Left lung (tissue), 10 donors: ENCODE results near the gene ALPL. TPM values are rescaled to one million over a fixed set of nuclear protein-coding genes. Genes with fewer than 3 reads are reported as not detected.
"Not testable (repeated sequence)": the region's sequence is repeated elsewhere in the genome, so short reads cannot be mapped to it uniquely, and the experiment has no call there.

Experiments
- ATAC-seq: fragments of 200-7000 bp; cut with Tn5 transposase; one replicate; pipeline ENCODE4 v1.9.1; 2020; ENCODE audit warnings: moderate library complexity
- DNase-seq, 4 donors: peaks; one replicate each; pipeline ENCODE4 v3.0.0-alpha.2; 2013 to 2020
- H3K27ac ChIP-seq, 2 donors: fragments of 200-600 bp; sonication (generic) in 1 of 2; one replicate each; pipeline versions ENCODE4 v1.5.0 to v1.8.0; 2020 to 2021
- H3K27me3 ChIP-seq, 2 donors: fragments of 200-600 bp; sonication (generic) in 1 of 2; one replicate each; pipeline versions ENCODE4 v1.5.0 to v1.8.0; 2020 to 2021
- H3K36me3 ChIP-seq, 2 donors: fragments of 200-600 bp; sonication (generic) in 1 of 2; one replicate each; pipeline versions ENCODE4 v1.5.0 to v1.8.0; 2020 to 2021
- H3K4me1 ChIP-seq, 2 donors: fragments of 200-600 bp; one replicate each; pipeline ENCODE4 v1.8.0; 2021
- H3K4me3 ChIP-seq, 2 donors: fragments of 200-600 bp; sonication (generic) in 1 of 2; one replicate each; pipeline versions ENCODE4 v1.5.0 to v1.8.0; 2020 to 2021; ENCODE audit warnings: mild to moderate bottlenecking in 1 of 2
- H3K9me3 ChIP-seq, 2 donors: fragments of 200-600 bp; sonication (generic) in 1 of 2; one replicate each; pipeline versions ENCODE4 v1.5.0 to v1.8.0; 2020 to 2021
- intact Hi-C, 2 donors: fragments of 100-400 bp; cut with DNase I; formaldehyde crosslinking; loops; one replicate each; pipeline versions ENCODE4 v1.11.2 to v1.14.2; 2022
- polyA plus RNA-seq, 6 donors: library from polyadenylated mRNA; unstranded; fragments of 120-200 nt; gene quantifications; one replicate each; pipeline ENCODE4 v1.2.1, GENCODE V29; 2013; ENCODE audit not compliant: insufficient read length in 6 of 6
- total RNA-seq, 2 donors: library from RNA; stranded (reverse); fragmentation: NEBNext Ultra II Directional; extraction: Animal tissue kit (Norgen Biotek cat#: 25700); gene quantifications; one replicate each; pipeline ENCODE4 v1.2.1, GENCODE V29; 2021
- TF ChIP-seq, protein P1 (sequence below), 2 donors: fragments of 200-600 bp; sonication (generic) in 1 of 2; IDR thresholded peaks; one replicate each; pipeline versions ENCODE4 v1.5.0 to v1.8.0; 2021; ENCODE audit warnings: antibody characterized with exemption in 2 of 2
- donor health status: DM: no; HTN: yes; CAD: no.
- donor health status: DM: no; HTN: no; CAD: no.

The ALPL gene
- total and polyA plus RNA-seq, 8 donors = 1.0 to 198 (median 1.5) TPM

GRCh38 chr1:21565285-21565684, 56.1 kb downstream of the ALPL start:
- ATAC-seq (no peak), DNase-seq (peak in 1 of 4 donors; percentile 23)
- TF ChIP-seq, protein P1, sequence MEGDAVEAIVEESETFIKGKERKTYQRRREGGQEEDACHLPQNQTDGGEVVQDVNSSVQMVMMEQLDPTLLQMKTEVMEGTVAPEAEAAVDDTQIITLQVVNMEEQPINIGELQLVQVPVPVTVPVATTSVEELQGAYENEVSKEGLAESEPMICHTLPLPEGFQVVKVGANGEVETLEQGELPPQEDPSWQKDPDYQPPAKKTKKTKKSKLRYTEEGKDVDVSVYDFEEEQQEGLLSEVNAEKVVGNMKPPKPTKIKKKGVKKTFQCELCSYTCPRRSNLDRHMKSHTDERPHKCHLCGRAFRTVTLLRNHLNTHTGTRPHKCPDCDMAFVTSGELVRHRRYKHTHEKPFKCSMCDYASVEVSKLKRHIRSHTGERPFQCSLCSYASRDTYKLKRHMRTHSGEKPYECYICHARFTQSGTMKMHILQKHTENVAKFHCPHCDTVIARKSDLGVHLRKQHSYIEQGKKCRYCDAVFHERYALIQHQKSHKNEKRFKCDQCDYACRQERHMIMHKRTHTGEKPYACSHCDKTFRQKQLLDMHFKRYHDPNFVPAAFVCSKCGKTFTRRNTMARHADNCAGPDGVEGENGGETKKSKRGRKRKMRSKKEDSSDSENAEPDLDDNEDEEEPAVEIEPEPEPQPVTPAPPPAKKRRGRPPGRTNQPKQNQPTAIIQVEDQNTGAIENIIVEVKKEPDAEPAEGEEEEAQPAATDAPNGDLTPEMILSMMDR (IDR thresholded peaks at IDR 0.05) = no peak
- H3K27me3 ChIP-seq = no peaks in the 10 kb centered on the region
- H3K4me1 ChIP-seq = no peaks in the 10 kb centered on the region
- H3K4me3 ChIP-seq = no peak overlapping the region
- H3K27ac ChIP-seq = no peak overlapping the region
- peaks cover 0 to 90% of the 10 kb centered on the region in 2 donors for H3K36me3 ChIP-seq
- no peaks in the 10 kb centered on the region for H3K9me3 ChIP-seq
- intact Hi-C loops = no loop called here

- H3K9me3 ChIP-seq, H3K27ac ChIP-seq, H3K4me1 ChIP-seq, H3K27me3 ChIP-seq, ATAC-seq, H3K4me3 ChIP-seq, intact Hi-C loops: not testable (repeated sequence)
- peak in 1 of 4 donors; percentile 18 for DNase-seq
- peaks cover 0 to 89% of the 10 kb centered on the region in 2 donors for H3K36me3 ChIP-seq
Measured at GRCh38 chr1:21566361-21566760, 57.1 kb downstream of the ALPL start.

- DNase-seq (peak in 1 of 4 donors; percentile 62), ATAC-seq (no peak)
- H3K9me3 ChIP-seq = no peaks in the 10 kb centered on the region
- H3K4me3 ChIP-seq = no peak overlapping the region
- intact Hi-C loops = no loop called here
- peaks cover 0 to 79% of the 10 kb centered on the region in 2 donors for H3K36me3 ChIP-seq
- H3K27me3 ChIP-seq = no peaks in the 10 kb centered on the region
- no peak overlapping the region for H3K27ac ChIP-seq
- TF ChIP-seq, protein P1 (IDR thresholded peaks at IDR 0.05) = no peak
- no peaks in the 10 kb centered on the region for H3K4me1 ChIP-seq
Measured at GRCh38 chr1:21567241-21568005, 58.2 kb downstream of the ALPL start.

DNA sequence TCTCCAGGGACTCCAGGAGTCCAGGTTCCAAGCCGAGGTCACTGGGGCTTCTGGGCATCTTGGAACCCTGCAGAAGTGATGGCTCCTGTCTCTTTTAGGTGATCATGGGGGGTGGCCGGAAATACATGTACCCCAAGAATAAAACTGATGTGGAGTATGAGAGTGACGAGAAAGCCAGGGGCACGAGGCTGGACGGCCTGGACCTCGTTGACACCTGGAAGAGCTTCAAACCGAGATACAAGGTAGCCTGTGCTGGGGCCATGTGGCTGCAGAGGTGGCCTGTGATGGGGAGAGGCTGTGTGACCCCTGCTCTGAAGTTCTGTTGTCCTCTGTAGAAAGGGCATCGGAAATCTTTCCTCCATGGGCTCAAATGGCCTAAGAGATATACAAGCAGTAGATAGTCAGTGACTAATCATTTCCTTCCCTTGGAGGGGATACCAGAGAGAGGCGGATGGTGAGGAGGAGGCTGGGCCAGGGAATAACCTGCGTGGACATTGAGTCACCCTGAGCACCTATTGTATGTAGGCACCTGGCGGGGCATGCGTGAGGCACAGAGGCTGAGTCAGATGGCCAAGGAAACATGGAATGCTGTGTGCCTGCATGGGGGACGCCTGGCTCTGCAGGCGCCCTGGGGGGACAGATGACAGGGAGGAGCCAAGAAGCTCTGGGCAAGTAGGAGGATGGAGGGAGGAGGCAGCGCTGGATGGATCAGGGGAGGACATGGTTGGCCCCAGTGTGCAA, 59.0 kb downstream of the ALPL start:
- Histone ChIP-seq H3K9me3 (no peaks in the 10 kb centered on the region), H3K27ac (no peak overlapping the region), H3K27me3 (no peaks in the 10 kb centered on the region), H3K4me1 (peaks cover 0 to 2% of the 10 kb centered on the region in 2 donors), H3K36me3 (peaks cover 0 to 72% of the 10 kb centered on the region in 2 donors), H3K4me3 (no peak overlapping the region)
- TF ChIP-seq, protein P1 (IDR thresholded peaks at IDR 0.05) = no peak
- DNase-seq (peak in 1 of 4 donors; percentile 34), ATAC-seq (no peak)
- intact Hi-C loops = no loop called here

DNA sequence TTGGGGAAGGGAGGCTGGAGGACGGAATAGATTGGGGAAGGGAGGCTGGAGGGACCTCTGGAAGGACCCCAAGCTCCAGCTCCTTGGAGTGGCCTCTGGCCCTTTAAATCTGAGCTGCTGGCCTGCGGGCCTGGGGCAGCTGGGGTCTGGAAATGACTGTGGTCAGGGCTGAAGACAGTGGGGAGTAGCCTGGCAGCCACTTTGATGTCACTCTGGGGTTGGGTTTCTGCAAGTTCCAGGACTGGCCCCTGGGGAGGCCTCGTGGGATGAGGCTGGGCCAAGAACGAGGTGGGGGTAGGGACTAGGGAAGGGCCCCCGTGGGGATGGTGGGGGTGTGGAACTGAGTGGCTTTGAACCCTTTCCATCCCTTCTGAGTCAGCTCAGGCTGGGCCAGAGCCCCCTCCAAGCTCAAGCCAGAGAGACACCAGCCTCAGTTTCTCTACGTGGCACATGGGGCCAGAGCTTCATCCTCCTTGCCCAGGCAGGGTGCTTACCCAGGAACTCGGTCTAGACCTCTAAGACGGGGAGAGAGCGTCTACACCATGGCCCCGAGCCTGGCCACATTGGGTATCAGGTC, 59.7 kb downstream of the ALPL start:
- Histone ChIP-seq H3K27me3 (peaks cover 0 to 4% of the 10 kb centered on the region in 2 donors), H3K4me1 (peaks cover 0 to 9% of the 10 kb centered on the region in 2 donors), H3K9me3 (no peaks in the 10 kb centered on the region), H3K36me3 (peaks cover 0 to 65% of the 10 kb centered on the region in 2 donors), H3K4me3 (no peak overlapping the region), H3K27ac (no peak overlapping the region)
- DNase-seq (peak in 1 of 4 donors; percentile 42), ATAC-seq (no peak)
- intact Hi-C loops = no loop called here
- TF ChIP-seq, protein P1 (IDR thresholded peaks at IDR 0.05) = no peak
